K562 (cell line): Measurements from ENCODE around the gene ZNF618. TPM values are rescaled to one million over a fixed set of nuclear protein-coding genes. Genes with fewer than 3 reads are reported as not detected.

Source experiments
- ATAC-seq: fragments of 200-7000 bp; cut with Tn5 transposase; 3 replicates; pipeline ENCODE4 v1.9.1; 2020; ENCODE audit warnings: moderate library complexity
- BruUV-seq: library from RNA; stranded (reverse); fragments of 400-500 nt; replicated peaks from 2 replicates; lab custom pipeline; 2021; lab: Mats Ljungman, UMichigan
- CTCF ChIA-PET: fragments of 300-600 bp; formaldehyde crosslinking; extraction: SDS; loops from one replicate; lab custom pipeline; 2021; ENCODE audit warnings: low intra/inter-chr PET ratio; lab: Yijun Ruan, JAX
- POLR2A ChIA-PET: fragments of 300-600, 350-650 bp; sonication (Branson Sonifier 250); formaldehyde crosslinking; extraction: SDS; loops from one replicate; lab custom pipeline; 2021; ENCODE audit warnings: antibody characterized with exemption, inconsistent platforms; lab: Yijun Ruan, JAX
- DNase-seq, 4 experiments: peaks; one replicate each; pipeline versions ENCODE4 v3.0.0 to v3.0.0-alpha.2; 2011 to 2018; ENCODE audit warnings: low spot score in 3 of 4, mixed read lengths in 3 of 4; ENCODE audit errors: extremely low read depth in 1 of 4
- FAIRE-seq: peaks from 2 replicates; lab custom pipeline; 2011; peaks lifted over from hg19 to GRCh38; lab: Jason Lieb, UNC
- H2AFZ ChIP-seq: 2 replicates; pipeline ENCODE4 v1.6.0; 2011; ENCODE audit warnings: low read depth, low read length, control low read depth, inconsistent platforms
- H3K27ac ChIP-seq: fragments of 200-600 bp; 3 replicates; pipeline ENCODE4 v1.8.0; 2011; ENCODE audit warnings: low read depth, mild to moderate bottlenecking, control low read depth, inconsistent platforms, low read length, moderate library complexity, mixed read lengths; ENCODE audit errors: extremely low read depth
- H3K27me3 ChIP-seq, 2 experiments: fragments of 300-600 bp in 1 of 2; 2 replicates in 1 of 2; 3 replicates in 1 of 2; pipeline versions ENCODE4 v1.6.0 to v1.8.0; 2011; ENCODE audit warnings: inconsistent platforms in 2 of 2, low read length in 2 of 2, mild to moderate bottlenecking in 1 of 2, mixed read lengths in 1 of 2, moderate library complexity in 1 of 2; ENCODE audit not compliant: control insufficient read depth in 2 of 2, insufficient read depth in 2 of 2
- H3K36me3 ChIP-seq: fragments of 300-600 bp; 3 replicates; pipeline ENCODE4 v1.8.0; 2011; ENCODE audit warnings: mild to moderate bottlenecking, low read length, inconsistent platforms; ENCODE audit not compliant: control insufficient read depth, insufficient read depth
- H3K4me1 ChIP-seq, 2 experiments: fragments of 200-600 bp in 1 of 2; replicated peaks in 1 of 2; 2 replicates in 1 of 2; 3 replicates in 1 of 2; pipeline versions ENCODE4 v1.5.1 to v1.8.0; 2011; ENCODE audit warnings: inconsistent platforms in 2 of 2, low read length in 2 of 2, mild to moderate bottlenecking in 1 of 2, mixed read lengths in 1 of 2, moderate library complexity in 1 of 2; ENCODE audit not compliant: control insufficient read depth in 2 of 2, insufficient read depth in 2 of 2
- H3K4me2 ChIP-seq: 2 replicates; pipeline ENCODE4 v1.6.1; 2011; ENCODE audit warnings: low read length, control low read depth, inconsistent platforms, mixed read lengths; ENCODE audit not compliant: insufficient read depth
- H3K4me3 ChIP-seq: fragments of 200-600 bp; sonication (generic), shearing (Covaris generic); 2 replicates; pipeline ENCODE4 v1.5.1; 2016; ENCODE audit warnings: control low read depth, inconsistent platforms
- H3K79me2 ChIP-seq: fragments of 200-600 bp; 3 replicates; pipeline ENCODE4 v1.8.0; 2011; ENCODE audit warnings: low read length, inconsistent platforms; ENCODE audit not compliant: control insufficient read depth, insufficient read depth
- H3K9ac ChIP-seq, 2 experiments: 2 replicates each; pipeline versions ENCODE4 v1.6.0 to v1.6.1; 2011; ENCODE audit warnings: low read depth in 2 of 2, low read length in 2 of 2, control low read depth in 1 of 2, inconsistent platforms in 1 of 2, mild to moderate bottlenecking in 1 of 2, mixed read lengths in 1 of 2; ENCODE audit not compliant: insufficient read depth in 1 of 2
- H3K9me1 ChIP-seq: one replicate; pipeline ENCODE4 v1.6.0; 2011; ENCODE audit warnings: inconsistent platforms, mild to moderate bottlenecking, low read length, moderate library complexity; ENCODE audit not compliant: control insufficient read depth, insufficient read depth
- H3K9me3 ChIP-seq: replicated peaks from 2 replicates; pipeline ENCODE4 v1.5.1; 2011; ENCODE audit warnings: low read depth, low read length, inconsistent platforms; ENCODE audit not compliant: control insufficient read depth, insufficient read depth
- H4K20me1 ChIP-seq: replicated peaks from 2 replicates; pipeline ENCODE4 v1.6.1; 2011; ENCODE audit warnings: low read length, inconsistent platforms, mixed read lengths; ENCODE audit not compliant: control insufficient read depth, insufficient read depth
- CSDE1 ChIP-seq, 2 experiments: fragments of 450-650 bp; IDR thresholded peaks; 2 replicates each; pipeline ENCODE4 v1.6.1; 2016; ENCODE audit warnings: mild to moderate bottlenecking in 1 of 2
- MAFF ChIP-seq: IDR thresholded peaks from 2 replicates; pipeline ENCODE4 v1.6.1; 2012; ENCODE audit warnings: low read length, improper control_type of control experiment
- RNF2 ChIP-seq: sonication (generic); IDR thresholded peaks from 2 replicates; pipeline ENCODE4 v1.6.1; 2016
- ZNF184 ChIP-seq: sonication (generic); formaldehyde crosslinking; IDR thresholded peaks from 2 replicates; pipeline ENCODE4 v1.5.0; 2020; ENCODE audit warnings: missing genetic modification reagents
- ZNF217 ChIP-seq: sonication (generic); formaldehyde crosslinking; IDR thresholded peaks from 2 replicates; pipeline ENCODE4 v1.8.0; 2022; ENCODE audit warnings: mild to moderate bottlenecking, missing genetic modification reagents
- ZNF444 ChIP-seq: fragments of 250-450 bp; sonication (Bioruptor Pico); IDR thresholded peaks from 2 replicates; pipeline ENCODE4 v1.4.0; 2020; ENCODE audit warnings: mild to moderate bottlenecking, moderate library complexity
- ZSCAN32 ChIP-seq: fragments of 450-650 bp; formaldehyde crosslinking; IDR thresholded peaks from 2 replicates; pipeline ENCODE4 v1.4.0; 2020; ENCODE audit warnings: mild to moderate bottlenecking, moderate library complexity
- WGBS: fragments of 100-300 bp; shearing (Covaris generic); methylation state at CpG from one replicate; pipeline ENCODE4 v1.1.6; 2016; ENCODE audit warnings: low coverage, mixed read lengths; ENCODE audit not compliant: insufficient coverage; ENCODE audit errors: missing lambda C conversion rate; 5-methylcytosine and 5-hydroxymethylcytosine counted together
- in situ Hi-C: fragments of 300-500 bp; cut with MboI; formaldehyde crosslinking; loops from 4 replicates; pipeline ENCODE4 v1.15.0; 2018; ENCODE audit warnings: inconsistent platforms, mixed read lengths
- intact Hi-C: fragments of 100-400 bp; cut with micrococcal nuclease; formaldehyde crosslinking; loops from 2 replicates; pipeline ENCODE4 v1.14.2; 2022
- polyA plus RNA-seq, 8 experiments: library from polyadenylated mRNA; depleted of rRNA in 4 of 8; stranded (reverse) in 5 of 8; unstranded in 3 of 8; fragments of >200 nt; fragmentation: Nextera tagmentation in 2 of 8; fragmentation: Illumina TruSeq in 1 of 8; extraction: Ambion mirVana in 2 of 8; extraction: Trizol in 1 of 8; gene quantifications; 2 replicates each; pipeline versions ENCODE4 v1.2.1 to v1.2.3, GENCODE V29; 2011 to 2014; ENCODE audit warnings: inconsistent platforms in 1 of 8, missing spikeins in 1 of 8
- total RNA-seq, 7 experiments: library from RNA; depleted of rRNA in 6 of 7; stranded (reverse); fragments of >200 nt in 6 of 7; fragmentation: Illumina TruSeq in 2 of 7; extraction: Trizol in 2 of 7; gene quantifications; 2 replicates each; pipeline versions ENCODE4 v1.2.1 to v1.2.3, GENCODE V29; 2011 to 2021; ENCODE audit warnings: low replicate concordance in 1 of 7

ZNF618 gene
- total and polyA plus RNA-seq, 9 of the 15 experiments (the other 6 are each of a cell fraction or from before 2014, with no cell fraction given) = 0.08 to 13.7 (median 3.4) TPM

DNA sequence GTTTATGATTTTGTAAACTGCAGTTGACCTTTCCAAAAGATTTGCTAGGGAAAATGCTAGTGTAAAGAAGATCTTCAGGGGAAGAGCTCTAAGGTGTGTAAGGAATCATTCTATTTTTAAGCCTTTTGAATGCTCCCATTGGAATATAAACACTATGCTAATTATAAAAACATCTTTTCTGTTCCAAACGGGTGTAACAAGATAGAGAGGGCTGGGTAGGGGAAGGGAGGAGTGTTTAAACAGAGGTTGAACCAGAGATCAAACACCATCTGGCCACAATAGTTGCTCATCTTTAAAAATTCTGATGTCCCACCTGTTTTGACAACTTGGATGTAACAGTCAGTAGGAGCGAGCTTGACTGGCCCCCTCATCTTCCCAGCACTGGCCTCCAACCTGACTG is 38.4 kb downstream of the ZNF618 start:
- in situ Hi-C loops (no loop called here), intact Hi-C loops (no loop called here)
- no peak for FAIRE-seq
- BruUV-seq = no TSS peak
- WGBS = 15% methylated on average over 2 of the region's 2 CpGs
- TF ChIP-seq ZSCAN32 (CRISPR knock-in tag) = no peak
- no peak for TF ChIP-seq CSDE1 (IDR thresholded peaks at IDR 0.05)
- no peaks in the 10 kb centered on the region for H3K9me3 ChIP-seq
- H2AFZ ChIP-seq = no peak overlapping the region
- no peak for DNase-seq
- H3K4me3 ChIP-seq = no peak overlapping the region
- no peaks in the 10 kb centered on the region for H3K9me1 ChIP-seq
- no peaks in the 10 kb centered on the region for H3K79me2 ChIP-seq
- H3K27me3 ChIP-seq = no peaks in the 10 kb centered on the region
- H3K27ac ChIP-seq = no peak overlapping the region
- no peaks in the 10 kb centered on the region for H3K4me1 ChIP-seq
- ATAC-seq = no peak
- CTCF ChIA-PET = interaction anchor here (0.7 kb wide), 1 partner anchor 15 kb away, joined by 3 read pairs; no protein-coding TSS in a partner anchor
- no peak overlapping the region for H3K9ac ChIP-seq
- POLR2A ChIA-PET = interaction anchor here (0.7 to 1.3 kb wide), 3 partner anchors 9 to 57 kb away, joined by 3 read pairs; no protein-coding TSS in a partner anchor
- H4K20me1 ChIP-seq = peaks cover 4% of the 10 kb centered on the region; the same call in 1 of the 2 replicates
- H3K4me2 ChIP-seq = no peak overlapping the region
- no peaks in the 10 kb centered on the region for H3K36me3 ChIP-seq

DNA sequence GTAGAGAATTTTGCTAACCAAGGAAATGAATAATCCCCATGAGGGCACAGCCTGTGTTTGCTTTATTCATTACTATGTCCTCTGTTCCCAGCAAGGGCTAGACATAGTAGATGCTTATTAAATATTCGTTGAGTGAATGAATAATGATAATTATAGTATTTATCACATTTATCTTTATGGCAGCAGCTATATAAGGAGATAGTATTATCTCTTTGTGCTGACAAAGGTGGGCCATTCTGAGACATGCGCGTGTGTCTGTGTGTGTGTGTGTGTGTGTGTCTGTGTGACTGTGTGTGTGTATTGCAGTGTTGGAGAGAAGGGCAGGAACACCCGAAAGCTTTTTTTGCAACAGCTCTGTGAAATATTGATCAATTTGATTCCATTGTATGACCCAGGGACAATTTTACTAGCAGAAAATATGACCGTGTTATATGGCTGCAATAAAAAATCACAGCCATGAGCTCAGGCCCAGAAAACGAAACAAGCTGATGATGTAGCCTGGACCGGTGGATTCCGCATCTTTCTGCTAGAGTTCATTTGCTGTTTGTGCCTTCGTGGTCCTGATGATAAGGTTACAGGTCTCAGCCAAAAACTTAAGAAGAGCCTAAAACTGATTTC is 39.8 kb downstream of the ZNF618 start:
- no peak for ATAC-seq
- DNase-seq = no peak
- Histone ChIP-seq H3K27me3 (no peaks in the 10 kb centered on the region), H4K20me1 (peaks cover 4% of the 10 kb centered on the region; the same call in 1 of the 2 replicates), H3K9me3 (no peaks in the 10 kb centered on the region), H2AFZ (no peak overlapping the region), H3K27ac (no peak overlapping the region), H3K4me3 (no peak overlapping the region), H3K79me2 (no peaks in the 10 kb centered on the region), H3K4me2 (no peak overlapping the region), H3K4me1 (no peaks in the 10 kb centered on the region), H3K36me3 (no peaks in the 10 kb centered on the region), H3K9ac (no peak overlapping the region), H3K9me1 (no peaks in the 10 kb centered on the region)
- TF ChIP-seq RNF2 = no peak
- no peak for TF ChIP-seq MAFF
- TF ChIP-seq ZNF184 = no peak
- no peak for TF ChIP-seq ZNF444 (CRISPR knock-in tag)
- no peak for TF ChIP-seq ZNF217 (CRISPR knock-in tag)
- no TSS peak for BruUV-seq
- POLR2A ChIA-PET = interaction anchor here (0.7 to 1.3 kb wide), 4 partner anchors 9 to 36 kb away, joined by 3 to 4 read pairs (median 3); no protein-coding TSS in a partner anchor
- 31% methylated on average over 9 of the region's 9 CpGs for WGBS
- in situ Hi-C loops (no loop called here), intact Hi-C loops (no loop called here)
- CTCF ChIA-PET = no interaction called here
- no peak for FAIRE-seq
